OCI-LY7 (cell line): ENCODE results near the gene AKAP5. TPM values are rescaled to one million over a fixed set of nuclear protein-coding genes. Genes with fewer than 3 reads are reported as not detected.

Experiments
- BruUV-seq: library from RNA; stranded (reverse); fragments of 400-500 nt; replicated peaks from 2 replicates; lab custom pipeline; 2021; lab: Mats Ljungman, UMichigan
- CTCF ChIA-PET: fragments of 300-600 bp; sonication (Branson Sonifier 250); formaldehyde crosslinking; loops from one replicate; lab custom pipeline; 2022; ENCODE audit warnings: antibody characterized with exemption; ENCODE audit not compliant: unreplicated experiment; lab: Charles Lee
- POLR2A ChIA-PET: fragments of 300-600 bp; sonication (Branson Sonifier 250); formaldehyde crosslinking; loops from one replicate; lab custom pipeline; 2022; ENCODE audit warnings: antibody characterized with exemption; lab: Charles Lee
- DNase-seq: peaks from one replicate; pipeline ENCODE4 v3.0.0-alpha.2; 2015; ENCODE audit warnings: low spot score
- H2AFZ ChIP-seq: fragments of 200-600 bp; sonication (generic), shearing (Covaris generic); 2 replicates; pipeline ENCODE4 v1.6.1; 2014; ENCODE audit warnings: mild to moderate bottlenecking, antibody characterized with exemption, low read length, moderate library complexity
- H3K27ac ChIP-seq: fragments of 200-600 bp; sonication (generic); 2 replicates; pipeline ENCODE4 v1.5.1; 2014; ENCODE audit warnings: mixed run types, low read depth, mild to moderate bottlenecking, moderate library complexity, low read length, inconsistent platforms; ENCODE audit not compliant: poor library complexity, severe bottlenecking
- H3K36me3 ChIP-seq: fragments of 200-600 bp; sonication (generic); 2 replicates; pipeline ENCODE4 v1.6.1; 2014; ENCODE audit warnings: mild to moderate bottlenecking, antibody characterized with exemption, low read length, moderate library complexity, mixed read lengths; ENCODE audit not compliant: insufficient read depth
- H3K4me1 ChIP-seq: fragments of 200-600 bp; sonication (generic); 2 replicates; pipeline ENCODE4 v1.5.1; 2014; ENCODE audit warnings: mild to moderate bottlenecking, low read length; ENCODE audit not compliant: insufficient read depth, poor library complexity, severe bottlenecking
- H3K4me2 ChIP-seq: fragments of 200-600 bp; sonication (generic); 2 replicates; pipeline ENCODE4 v1.6.1; 2014; ENCODE audit warnings: mild to moderate bottlenecking, low read length
- H3K4me3 ChIP-seq: fragments of 200-600 bp; sonication (generic); 2 replicates; pipeline ENCODE4 v1.5.1; 2014; ENCODE audit warnings: mild to moderate bottlenecking, low read depth, low read length; ENCODE audit not compliant: poor library complexity, severe bottlenecking
- H3K79me2 ChIP-seq: fragments of 200-600 bp; sonication (generic); 2 replicates; pipeline ENCODE4 v1.6.1; 2016; ENCODE audit warnings: low read depth, mild to moderate bottlenecking, low read length, moderate library complexity, mixed read lengths; ENCODE audit not compliant: insufficient read depth
- H3K9me2 ChIP-seq: fragments of 200-600 bp; sonication (generic); 2 replicates; pipeline ENCODE4 v1.6.1; 2016; ENCODE audit warnings: mild to moderate bottlenecking, low read length, mixed read lengths; ENCODE audit not compliant: insufficient read depth
- H3K9me3 ChIP-seq: fragments of 200-600 bp; sonication (generic); 2 replicates; pipeline ENCODE4 v1.6.1; 2014; ENCODE audit warnings: mild to moderate bottlenecking, mixed run types, low read length, mixed read lengths
- H4K20me1 ChIP-seq: fragments of 200-600 bp; sonication (generic); 2 replicates; pipeline ENCODE4 v1.6.1; 2014; ENCODE audit warnings: mild to moderate bottlenecking, antibody characterized with exemption, low read length, moderate library complexity, mixed read lengths; ENCODE audit not compliant: insufficient read depth
- EZH2phosphoT487 ChIP-seq: fragments of 200-600 bp; sonication (generic); IDR thresholded peaks from 2 replicates; pipeline ENCODE4 v1.6.1; 2018; ENCODE audit warnings: low read depth, borderline replicate concordance, mild to moderate bottlenecking, mixed run types, antibody characterized with exemption, low read length, moderate library complexity, mixed read lengths
- intact Hi-C: fragments of 100-400 bp; cut with micrococcal nuclease; formaldehyde crosslinking; loops from one replicate; pipeline ENCODE4 v1.10.0; 2022; ENCODE audit not compliant: unreplicated experiment
- total RNA-seq, 2 experiments: library from RNA; depleted of rRNA in 1 of 2; stranded (reverse); fragments of >200 nt in 1 of 2; shearing (Covaris generic) in 1 of 2; gene quantifications; 2 replicates each; pipeline ENCODE4 v1.2.3, GENCODE V29; 2014 to 2022
- TF ChIP-seq, protein P1 (sequence below): fragments of 200-600 bp; sonication (generic); conservative IDR thresholded peaks from 2 replicates; pipeline ENCODE4 v1.5.1; 2014; ENCODE audit warnings: mild to moderate bottlenecking, antibody characterized with exemption, low read length, moderate library complexity, mixed read lengths

AKAP5 gene
- total RNA-seq, 2 experiments from 2014 or later = 0.57 to 0.92 TPM

DNA sequence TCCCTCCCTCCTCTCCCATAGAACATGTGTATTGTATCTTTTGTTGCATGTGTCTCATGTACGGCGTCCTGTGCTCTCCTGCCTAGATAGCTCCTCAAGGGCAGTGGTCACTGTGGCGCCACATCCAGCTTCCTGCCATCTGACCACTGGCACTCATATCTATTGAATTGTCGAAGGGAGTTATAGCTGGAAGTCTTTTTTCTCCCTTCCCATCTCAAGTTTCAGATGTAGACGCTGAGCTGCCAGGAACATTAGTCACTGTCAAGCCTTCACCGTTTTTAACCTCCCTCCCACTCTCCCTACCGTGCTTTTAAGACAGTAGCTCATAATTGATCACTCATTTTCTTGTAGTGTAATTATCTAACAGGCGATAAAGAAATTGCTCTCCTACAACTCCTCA lies 44.1 kb upstream of the AKAP5 start:
- BruUV-seq = no TSS peak
- Histone ChIP-seq H2AFZ (no peak overlapping the region), H3K4me1 (no peaks in the 10 kb centered on the region), H3K9me3 (no peaks in the 10 kb centered on the region), H3K9me2 (no peaks in the 10 kb centered on the region), H3K79me2 (no peaks in the 10 kb centered on the region), H3K36me3 (peaks cover 92% of the 10 kb centered on the region), H3K4me3 (no peak overlapping the region), H3K4me2 (no peak overlapping the region), H4K20me1 (0 out of 2 replicates have a peak, but pooled peaks cover 3% of the 10 kb centered on the region), H3K27ac (no peak overlapping the region)
- TF ChIP-seq, protein P1, sequence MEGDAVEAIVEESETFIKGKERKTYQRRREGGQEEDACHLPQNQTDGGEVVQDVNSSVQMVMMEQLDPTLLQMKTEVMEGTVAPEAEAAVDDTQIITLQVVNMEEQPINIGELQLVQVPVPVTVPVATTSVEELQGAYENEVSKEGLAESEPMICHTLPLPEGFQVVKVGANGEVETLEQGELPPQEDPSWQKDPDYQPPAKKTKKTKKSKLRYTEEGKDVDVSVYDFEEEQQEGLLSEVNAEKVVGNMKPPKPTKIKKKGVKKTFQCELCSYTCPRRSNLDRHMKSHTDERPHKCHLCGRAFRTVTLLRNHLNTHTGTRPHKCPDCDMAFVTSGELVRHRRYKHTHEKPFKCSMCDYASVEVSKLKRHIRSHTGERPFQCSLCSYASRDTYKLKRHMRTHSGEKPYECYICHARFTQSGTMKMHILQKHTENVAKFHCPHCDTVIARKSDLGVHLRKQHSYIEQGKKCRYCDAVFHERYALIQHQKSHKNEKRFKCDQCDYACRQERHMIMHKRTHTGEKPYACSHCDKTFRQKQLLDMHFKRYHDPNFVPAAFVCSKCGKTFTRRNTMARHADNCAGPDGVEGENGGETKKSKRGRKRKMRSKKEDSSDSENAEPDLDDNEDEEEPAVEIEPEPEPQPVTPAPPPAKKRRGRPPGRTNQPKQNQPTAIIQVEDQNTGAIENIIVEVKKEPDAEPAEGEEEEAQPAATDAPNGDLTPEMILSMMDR = no peak
- TF ChIP-seq EZH2phosphoT487 = no peak
- POLR2A ChIA-PET = interaction anchor here (0.7 kb wide), 1 partner anchor 27 kb away, joined by 3 read pairs; no protein-coding TSS in a partner anchor
- intact Hi-C loops = loop anchor here (10.0 kb wide), 1 partner anchor 76 kb away; no protein-coding TSS in a partner anchor
- CTCF ChIA-PET = no interaction called here
- DNase-seq = no peak

DNA sequence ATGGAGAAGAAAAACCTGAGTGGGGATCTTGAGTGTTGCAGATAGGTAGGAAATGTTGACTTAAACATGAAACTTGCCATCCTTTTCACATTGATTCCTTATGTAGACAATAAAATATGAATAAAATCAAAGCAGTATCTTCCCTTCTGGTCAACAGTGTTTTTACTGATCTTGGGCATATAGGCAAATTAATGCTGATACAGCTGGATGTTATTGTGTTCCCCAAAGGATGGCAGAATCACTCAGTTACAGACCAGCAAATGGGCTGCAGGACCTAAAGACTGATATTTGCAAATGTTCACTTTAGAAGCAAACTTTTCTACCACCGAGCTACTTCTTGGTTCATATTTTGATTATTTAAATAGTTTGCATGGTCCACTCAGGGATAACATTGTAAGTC lies 43.3 kb upstream of the AKAP5 start:
- TSS peak; percentile 11 for BruUV-seq
- Histone ChIP-seq H3K27ac (no peak overlapping the region), H3K79me2 (no peaks in the 10 kb centered on the region), H3K9me3 (no peaks in the 10 kb centered on the region), H3K4me2 (no peak overlapping the region), H3K4me1 (no peaks in the 10 kb centered on the region), H3K9me2 (no peaks in the 10 kb centered on the region), H3K36me3 (peaks cover 92% of the 10 kb centered on the region), H3K4me3 (no peak overlapping the region), H4K20me1 (0 out of 2 replicates have a peak, but pooled peaks cover 3% of the 10 kb centered on the region), H2AFZ (no peak overlapping the region)
- no peak for TF ChIP-seq EZH2phosphoT487
- TF ChIP-seq, protein P1 = no peak
- DNase-seq = no peak
- ChIA-PET POLR2A (interaction anchor here (0.6 to 2.2 kb wide), 2 partner anchors 9 to 14 kb away, joined by 3 to 6 read pairs; no protein-coding TSS in a partner anchor), CTCF (interaction anchor here (0.6 kb wide), 1 partner anchor 83 kb away, joined by 8 read pairs; no protein-coding TSS in a partner anchor)
- intact Hi-C loops = loop anchor here (10.0 kb wide), 1 partner anchor 77 kb away; no protein-coding TSS in a partner anchor

DNA sequence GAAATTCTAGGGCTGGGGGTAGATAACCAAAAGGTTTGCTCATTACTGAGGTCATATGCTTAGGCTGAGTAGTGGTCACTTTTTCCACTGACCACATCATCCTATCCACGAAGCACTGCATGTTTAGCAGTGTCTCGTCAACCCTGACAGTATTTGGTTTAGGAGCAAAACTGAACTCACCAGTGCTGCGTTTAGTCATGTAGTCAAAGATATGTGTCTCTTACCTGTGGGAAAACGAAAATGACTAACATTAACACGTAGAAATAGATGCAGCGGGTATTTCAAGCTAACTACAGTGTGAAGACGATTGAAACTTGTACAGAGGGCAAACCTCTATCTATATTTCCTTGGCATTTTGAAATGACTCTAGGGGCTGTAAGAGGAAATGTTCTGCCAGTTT lies 42.5 kb upstream of the AKAP5 start:
- H2AFZ ChIP-seq = no peak overlapping the region
- intact Hi-C loops = loop anchor here (10.0 kb wide), 1 partner anchor 78 kb away; no protein-coding TSS in a partner anchor
- H3K79me2 ChIP-seq = no peaks in the 10 kb centered on the region
- TF ChIP-seq, protein P1 = no peak
- no peak for TF ChIP-seq EZH2phosphoT487
- no peak overlapping the region for H3K27ac ChIP-seq
- BruUV-seq = no TSS peak
- peaks cover 92% of the 10 kb centered on the region for H3K36me3 ChIP-seq
- no peak overlapping the region for H3K4me3 ChIP-seq
- no peaks in the 10 kb centered on the region for H3K4me1 ChIP-seq
- DNase-seq = no peak
- H3K4me2 ChIP-seq = no peak overlapping the region
- no peaks in the 10 kb centered on the region for H3K9me2 ChIP-seq
- H3K9me3 ChIP-seq = no peaks in the 10 kb centered on the region
- 0 out of 2 replicates have a peak, but pooled peaks cover 2% of the 10 kb centered on the region for H4K20me1 ChIP-seq
- POLR2A ChIA-PET = interaction anchor here (0.7 to 2.2 kb wide), 2 partner anchors 13 to 909 kb away, joined by 3 to 6 read pairs; no protein-coding TSS in a partner anchor
- CTCF ChIA-PET = interaction anchor here (1.0 kb wide), 1 partner anchor 781 kb away, joined by 4 read pairs; the partner anchor contains the start of gene WDR89
